ENCODE results near the gene ROS1. TPM values are rescaled to one million over a fixed set of nuclear protein-coding genes. Genes with fewer than 3 reads are reported as not detected.

ROS1 gene
- total and polyA plus RNA-seq, 10 of the 15 experiments (the other 5 are each of a cell fraction or from before 2014, with no cell fraction given), result under 0.01 to 0.07 (median 0.03) TPM; not detected in 5

- no TSS peak for BruUV-seq (replicated peaks)
- Histone ChIP-seq H3K9ac (ENCODE audit: control insufficient read depth, insufficient read depth, low read length) (no peak overlapping the region), H3K27me3 (replicated peaks in 1 of 2; ENCODE audit: control insufficient read depth in 2 of 2, insufficient read depth in 2 of 2, low read length in 1 of 2) (peaks cover 8 to 17% of the 10 kb centered on the region in 2 experiments), H3K9me3 (replicated peaks; ENCODE audit: control insufficient read depth, insufficient read depth, low read length) (no peaks in the 10 kb centered on the region), H3K36me3 (ENCODE audit: control insufficient read depth in 2 of 2, insufficient read depth in 2 of 2, low read length in 1 of 2) (no peaks in the 10 kb centered on the region), H3K27ac (ENCODE audit: control insufficient read depth, insufficient read depth) (no peak overlapping the region), H4K20me1 (ENCODE audit: control insufficient read depth, insufficient read depth) (no peaks in the 10 kb centered on the region), H3K4me2 (ENCODE audit: control insufficient read depth, insufficient read depth) (no peak overlapping the region), H3K4me1 (ENCODE audit: control insufficient read depth, insufficient read depth, low read length) (no peaks in the 10 kb centered on the region), H3K79me2 (ENCODE audit: control insufficient read depth, insufficient read depth, low read length) (no peaks in the 10 kb centered on the region), H3K4me3 (no peak overlapping the region), H2AFZ (ENCODE audit: control insufficient read depth, low read depth, low read length) (no peak overlapping the region)
- in situ Hi-C loops (cut with MboI), result no loop called here
- ChIA-PET POLR2A (no interaction called here), RAD21 (ENCODE audit: unreplicated experiment) (no interaction called here), SMC1A (ENCODE audit: uncharacterized antibody, unreplicated experiment) (no interaction called here), CTCF (interaction anchor here (0.6 kb wide), 1 partner anchor 49 kb away, joined by 3 read pairs; no protein-coding TSS in a partner anchor)
- FAIRE-seq, result no peak
- intact Hi-C loops (cut with micrococcal nuclease; ENCODE audit: unreplicated experiment), result no loop called here
- WGBS (ENCODE audit: insufficient coverage, insufficient replicate concordance, low lambda C conversion rate, missing lambda C conversion rate), result 0% methylated on average over 1 of the region's 1 CpG
- no peak for DNase-seq (ENCODE audit: low read depth, low spot score)
- no peak for ATAC-seq
- no peak for TF ChIP-seq SMAD1 (IDR thresholded peaks at IDR 0.05; ENCODE audit: low read depth, partially characterized antibody)
- TF ChIP-seq STAT1 (conservative IDR thresholded peaks at IDR 0.05), result no peak
- no peak for TF ChIP-seq YBX1 (IDR thresholded peaks at IDR 0.05)
- no peak for TF ChIP-seq CHD1 (IDR thresholded peaks at IDR 0.05; ENCODE audit: low read depth, low read length)
- no peak for TF ChIP-seq NBN (IDR thresholded peaks at IDR 0.05)
- TF ChIP-seq NFYA (IDR thresholded peaks at IDR 0.05; ENCODE audit: borderline replicate concordance, low read depth, low read length), result no peak
- TF ChIP-seq ATF2 (IDR thresholded peaks at IDR 0.05; ENCODE audit: low read length), result no peak
- no peak for TF ChIP-seq HDGF (IDR thresholded peaks at IDR 0.05)
- no peak for TF ChIP-seq ZNF24 (IDR thresholded peaks at IDR 0.05)
- TF ChIP-seq CBX3 (IDR thresholded peaks at IDR 0.05; ENCODE audit: borderline replicate concordance, low read depth), result no peak
- TF ChIP-seq SUZ12 (IDR thresholded peaks at IDR 0.05; ENCODE audit: unreplicated experiment), result no peak
- TF ChIP-seq ZNF592 (IDR thresholded peaks at IDR 0.05), result no peak
- TF ChIP-seq SP1 (IDR thresholded peaks at IDR 0.05; ENCODE audit: low read depth, low read length), result no peak
- no peak for TF ChIP-seq RAD21 (IDR thresholded peaks at IDR 0.05; ENCODE audit: insufficient read depth, low read depth, low read length)
- no peak for TF ChIP-seq SKIL (IDR thresholded peaks at IDR 0.05; ENCODE audit: low read depth, poor library complexity, severe bottlenecking)
- no peak for TF ChIP-seq SREBF2 (IDR thresholded peaks at IDR 0.05; ENCODE audit: low read length)
- TF ChIP-seq ESRRA (IDR thresholded peaks at IDR 0.05; ENCODE audit: low read length), result no peak
- TF ChIP-seq TCF12 (IDR thresholded peaks at IDR 0.05; ENCODE audit: low read depth, low read length), result no peak
- TF ChIP-seq POLR2AphosphoS2 (IDR thresholded peaks at IDR 0.05; ENCODE audit: low read depth, low read length), result no peak
Observed at GRCh38 chr6:117272891-117273290, 152.9 kb downstream of the ROS1 start.

Data from GM12878 (cell line).